SJCRH30 (cell line): Measurements from ENCODE around the gene HERPUD1. TPM values are rescaled to one million over a fixed set of nuclear protein-coding genes. Genes with fewer than 3 reads are reported as not detected.
A peak's percentile ranks its signal among the peaks of the same experiment; 100 is the strongest.
"Not testable (repeated sequence)": the region's sequence is repeated elsewhere in the genome, so short reads cannot be mapped to it uniquely, and the experiment has no call there.

ENCODE experiments used
- DNase-seq, 2 experiments: peaks; one replicate each; pipeline ENCODE4 v3.0.0-alpha.2; 2015 to 2020
- H3K27ac ChIP-seq: fragments of 250-450 bp; sonication (Bioruptor Pico); 2 replicates; pipeline ENCODE4 v1.5.1; 2020; ENCODE audit warnings: mild to moderate bottlenecking, moderate library complexity
- H3K27me3 ChIP-seq: fragments of 250-450 bp; sonication (Bioruptor Pico); 2 replicates; pipeline ENCODE4 v1.5.1; 2020; ENCODE audit warnings: mild to moderate bottlenecking, moderate library complexity
- H3K36me3 ChIP-seq: fragments of 250-450 bp; sonication (Bioruptor Pico); 2 replicates; pipeline ENCODE4 v1.5.1; 2020; ENCODE audit warnings: mild to moderate bottlenecking, moderate library complexity
- H3K4me1 ChIP-seq: fragments of 250-450 bp; sonication (Bioruptor Pico); 2 replicates; pipeline ENCODE4 v1.5.1; 2020; ENCODE audit warnings: mild to moderate bottlenecking, moderate library complexity
- H3K4me3 ChIP-seq: fragments of 250-450 bp; sonication (Bioruptor Pico); 2 replicates; pipeline ENCODE4 v1.5.1; 2020; ENCODE audit warnings: mild to moderate bottlenecking, moderate library complexity
- H3K9me3 ChIP-seq: fragments of 250-450 bp; sonication (Bioruptor Pico); replicated peaks from 2 replicates; pipeline ENCODE4 v1.5.1; 2020; ENCODE audit warnings: mild to moderate bottlenecking, moderate library complexity
- total RNA-seq: library from RNA; depleted of rRNA; stranded (reverse); fragments of >200 nt; shearing (Covaris generic); gene quantifications from 2 replicates; pipeline ENCODE4 v1.2.3, GENCODE V29; 2014

Gene HERPUD1
- total RNA-seq, 1 experiment from 2014 or later: 103 TPM

DNA sequence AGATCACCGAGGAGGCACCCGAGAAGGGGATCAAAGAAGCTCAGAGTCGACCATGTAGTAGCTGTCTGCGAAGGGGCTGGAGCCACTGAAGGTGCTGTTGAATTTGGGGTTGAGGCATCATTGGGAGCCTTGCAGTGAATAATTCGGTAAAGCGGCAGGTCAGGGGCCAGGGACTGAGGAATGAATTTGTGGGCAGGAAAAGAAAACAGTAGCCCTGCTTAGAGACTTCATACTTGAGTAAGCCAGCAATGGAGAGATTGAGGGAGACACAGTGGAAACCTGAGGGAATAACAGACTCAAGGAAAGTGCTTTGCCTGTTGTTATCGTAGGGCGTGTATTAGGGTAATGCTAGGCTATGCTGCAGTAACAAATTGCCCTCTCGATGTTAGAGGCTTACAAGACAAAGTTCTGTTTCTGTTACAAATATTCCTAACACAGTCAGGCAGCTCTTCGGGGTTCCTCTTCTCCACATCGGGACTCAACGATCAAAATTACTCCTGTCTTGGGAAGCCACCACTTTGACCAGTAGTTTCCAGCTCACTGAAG lies 13.4 kb upstream of the HERPUD1 start:
- Histone ChIP-seq H3K27me3 (no peaks in the 10 kb centered on the region), H3K4me3 (no peak overlapping the region), H3K36me3 (no peaks in the 10 kb centered on the region), H3K27ac (no peak overlapping the region), H3K9me3 (0 out of 2 replicates have a peak, but pooled peaks cover 4% of the 10 kb centered on the region), H3K4me1 (peaks cover 5% of the 10 kb centered on the region; the same call in 1 of the 2 replicates)
- no peak for DNase-seq

DNA sequence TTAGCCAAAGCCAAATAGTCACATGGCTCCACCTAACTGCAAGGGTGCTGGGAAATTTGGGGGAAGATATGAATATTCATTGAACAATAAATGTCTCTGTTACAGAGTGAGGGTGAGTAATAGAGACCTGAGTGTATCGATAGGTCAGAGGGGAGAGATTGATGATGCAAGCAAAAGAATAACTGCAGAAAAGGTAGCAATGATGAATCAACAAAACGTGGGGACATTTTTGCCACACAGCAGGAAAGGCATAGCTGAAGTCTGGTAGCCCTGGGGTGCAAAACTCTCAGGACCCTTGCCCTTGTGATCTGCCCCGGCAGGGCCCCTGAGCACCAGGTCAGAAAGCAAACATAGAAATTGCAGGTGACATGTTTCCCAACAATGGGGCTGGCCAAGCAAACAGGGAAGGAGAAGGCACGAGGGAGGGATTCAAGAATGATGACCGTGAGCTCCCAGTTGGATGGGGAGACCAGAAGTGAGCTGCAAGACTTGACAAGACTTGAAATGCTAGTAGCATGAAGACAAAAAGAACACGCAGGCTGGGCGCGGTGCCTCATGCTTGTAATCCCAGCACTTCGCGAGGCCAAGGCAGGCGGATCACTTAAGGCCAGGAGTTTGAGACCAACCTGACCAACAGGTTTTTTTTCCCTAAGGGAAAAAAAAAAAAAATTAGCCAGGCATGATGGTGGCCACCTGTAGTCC lies 12.7 kb upstream of the HERPUD1 start:
- Histone ChIP-seq H3K4me3 (no peak overlapping the region), H3K36me3 (no peaks in the 10 kb centered on the region), H3K4me1 (peaks cover 4% of the 10 kb centered on the region; the same call in 1 of the 2 replicates), H3K27me3 (no peaks in the 10 kb centered on the region), H3K9me3 (0 out of 2 replicates have a peak, but pooled peaks cover 4% of the 10 kb centered on the region), H3K27ac (no peak overlapping the region)
- no peak for DNase-seq

DNA sequence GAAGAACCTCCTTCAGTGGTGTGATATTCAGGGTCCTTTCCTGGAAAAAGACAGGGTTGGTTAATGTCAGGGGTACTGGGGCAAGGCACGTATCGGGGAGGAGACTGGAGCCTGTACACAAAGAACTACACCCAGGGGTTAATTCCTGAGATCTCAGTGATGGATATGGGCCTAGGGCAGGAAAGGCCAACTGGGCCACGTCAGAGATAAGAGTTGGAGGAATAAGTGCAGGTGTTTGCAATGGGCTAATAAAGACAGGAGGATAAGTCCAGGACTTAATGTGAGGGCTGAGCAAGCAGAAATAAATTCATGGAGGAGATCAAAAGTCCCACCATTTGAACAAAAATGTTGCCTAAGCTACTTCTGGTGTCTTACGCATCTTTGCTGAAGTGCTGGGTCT lies 10.4 kb upstream of the HERPUD1 start:
- H3K36me3 ChIP-seq: no peaks in the 10 kb centered on the region
- H3K27ac ChIP-seq: no peak overlapping the region
- H3K27me3 ChIP-seq: no peaks in the 10 kb centered on the region
- no peak for DNase-seq
- H3K9me3 ChIP-seq: 0 out of 2 replicates have a peak, but pooled peaks cover 4% of the 10 kb centered on the region
- H3K4me3 ChIP-seq: no peak overlapping the region
- H3K4me1 ChIP-seq: no peaks in the 10 kb centered on the region

- Histone ChIP-seq H3K4me1 (no peaks in the 10 kb centered on the region), H3K36me3 (no peaks in the 10 kb centered on the region), H3K27ac (no peak overlapping the region), H3K27me3 (no peaks in the 10 kb centered on the region), H3K4me3 (no peak overlapping the region), H3K9me3 (no peaks in the 10 kb centered on the region)
- DNase-seq: no peak
Observed at GRCh38 chr16:56923481-56924091, 8.4 kb upstream of the HERPUD1 start.

DNA sequence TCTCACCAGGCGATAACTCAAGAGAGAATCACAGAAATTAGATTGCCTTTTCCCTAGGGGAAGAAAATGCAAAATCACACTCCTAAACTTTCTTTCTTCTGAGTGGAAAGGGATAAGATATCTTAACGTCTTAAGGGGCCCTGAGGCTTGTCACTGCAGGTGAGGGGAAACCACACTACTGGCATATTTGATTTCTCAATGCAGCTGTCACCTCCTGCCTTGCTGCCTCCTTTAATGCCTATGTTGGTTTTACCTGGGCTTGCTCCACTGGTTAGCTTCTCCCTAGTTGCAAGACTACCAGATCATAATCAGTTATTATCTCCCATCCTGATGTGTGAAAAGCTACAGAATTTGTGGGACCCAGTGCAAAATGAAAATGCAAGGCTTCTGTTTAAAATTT lies 4.5 kb upstream of the HERPUD1 start:
- Histone ChIP-seq H3K4me3 (no peak overlapping the region), H3K27me3 (no peaks in the 10 kb centered on the region), H3K9me3 (no peaks in the 10 kb centered on the region), H3K27ac (no peak overlapping the region), H3K36me3 (no peaks in the 10 kb centered on the region), H3K4me1 (peaks cover 10% of the 10 kb centered on the region)
- no peak for DNase-seq

GRCh38 chr16:56929639-56930038 lies 2.3 kb upstream of the HERPUD1 start:
- no peak overlapping the region for H3K27ac ChIP-seq
- DNase-seq: no peak
- H3K9me3 ChIP-seq: no peaks in the 10 kb centered on the region
- no peaks in the 10 kb centered on the region for H3K27me3 ChIP-seq
- H3K36me3 ChIP-seq: peaks cover 5% of the 10 kb centered on the region
- peaks cover 21% of the 10 kb centered on the region for H3K4me1 ChIP-seq
- no peak overlapping the region for H3K4me3 ChIP-seq

- Histone ChIP-seq H3K4me1 (peaks cover 26% of the 10 kb centered on the region), H3K27ac (peak overlapping the region; percentile 96), H3K9me3 (no peaks in the 10 kb centered on the region)
Observed at GRCh38 chr16:56930486-56931270, 1.3 kb upstream of the HERPUD1 start.

GRCh38 chr16:56931271-56931891 lies 561 bp upstream of the HERPUD1 start:
- Histone ChIP-seq H3K4me3 (peak overlapping the region; percentile 86), H3K36me3 (peaks cover 22% of the 10 kb centered on the region), H3K27ac (peak overlapping the region; percentile 96), H3K27me3 (no peaks in the 10 kb centered on the region), H3K9me3 (no peaks in the 10 kb centered on the region), H3K4me1 (peaks cover 30% of the 10 kb centered on the region)
- DNase-seq: peak in 1 of 2 experiments; percentile 82

More at GRCh38 chr16:56930486-56931270, 1.3 kb upstream of the HERPUD1 start:
- no peaks in the 10 kb centered on the region for H3K27me3 ChIP-seq
- H3K36me3 ChIP-seq: peaks cover 15% of the 10 kb centered on the region
- peak in 1 of 2 experiments; percentile 71 for DNase-seq
- peak overlapping the region; percentile 86 for H3K4me3 ChIP-seq

- Histone ChIP-seq H3K4me1 (peaks cover 45% of the 10 kb centered on the region), H3K4me3 (peak overlapping the region; percentile 86), H3K27me3 (no peaks in the 10 kb centered on the region), H3K36me3 (peaks cover 37% of the 10 kb centered on the region), H3K27ac (peak overlapping the region; percentile 96), H3K9me3 (no peaks in the 10 kb centered on the region)
- DNase-seq: peak; percentile 67 to 75
Observed at GRCh38 chr16:56932721-56933619, 1.0 kb downstream of the HERPUD1 start.

DNA sequence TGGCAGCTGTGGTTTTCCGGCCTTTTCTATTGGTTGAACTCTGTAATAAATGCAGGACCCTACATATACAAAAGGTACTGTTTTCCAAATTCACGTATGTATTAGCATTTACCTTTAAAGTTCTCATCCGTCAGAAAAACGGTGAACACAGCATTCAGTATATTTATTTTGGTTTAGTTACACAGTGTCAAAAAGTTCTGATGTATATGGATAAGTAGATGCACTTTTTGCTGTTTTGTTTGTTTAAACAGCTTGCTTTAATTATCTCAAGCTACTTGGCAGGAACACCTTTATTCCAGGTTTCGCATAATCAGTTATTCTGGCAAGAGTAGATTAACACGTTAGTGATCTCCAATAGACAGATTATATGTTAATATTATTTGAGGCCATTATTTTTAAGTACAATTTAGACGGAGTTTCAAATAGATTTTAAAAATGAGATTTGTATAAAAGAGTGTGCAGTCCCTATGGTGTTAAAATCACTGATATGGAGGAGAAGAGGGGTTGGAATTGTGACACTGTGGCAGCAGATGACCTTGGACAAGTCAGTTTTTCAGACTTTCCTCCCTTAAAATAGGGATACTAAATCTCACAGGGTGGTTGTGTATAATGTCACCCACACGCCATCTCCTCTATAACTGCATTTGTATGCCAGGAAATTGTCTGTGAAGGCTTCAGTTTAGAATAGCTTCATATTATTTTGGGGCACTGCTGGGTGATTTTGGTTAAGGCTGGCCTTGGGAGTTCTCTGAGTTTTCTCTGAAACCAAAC lies 2.1 kb downstream of the HERPUD1 start:
- H3K27me3 ChIP-seq: no peaks in the 10 kb centered on the region
- H3K36me3 ChIP-seq: peaks cover 47% of the 10 kb centered on the region
- H3K4me3 ChIP-seq: peak overlapping the region; percentile 86
- DNase-seq: no peak
- no peaks in the 10 kb centered on the region for H3K9me3 ChIP-seq
- peaks cover 45% of the 10 kb centered on the region for H3K4me1 ChIP-seq
- no peak overlapping the region for H3K27ac ChIP-seq

GRCh38 chr16:56934599-56935145 lies 2.7 kb downstream of the HERPUD1 start:
- H3K9me3 ChIP-seq, DNase-seq, H3K27me3 ChIP-seq, H3K27ac ChIP-seq, H3K4me3 ChIP-seq: not testable (repeated sequence)
- Histone ChIP-seq H3K4me1 (peaks cover 45% of the 10 kb centered on the region), H3K36me3 (peaks cover 54% of the 10 kb centered on the region)

- Histone ChIP-seq H3K36me3 (peaks cover 59% of the 10 kb centered on the region), H3K4me3 (no peak overlapping the region), H3K27me3 (no peaks in the 10 kb centered on the region), H3K4me1 (peaks cover 45% of the 10 kb centered on the region), H3K9me3 (no peaks in the 10 kb centered on the region), H3K27ac (no peak overlapping the region)
- no peak for DNase-seq
Observed at GRCh38 chr16:56935201-56935600, 3.3 kb downstream of the HERPUD1 start.

DNA sequence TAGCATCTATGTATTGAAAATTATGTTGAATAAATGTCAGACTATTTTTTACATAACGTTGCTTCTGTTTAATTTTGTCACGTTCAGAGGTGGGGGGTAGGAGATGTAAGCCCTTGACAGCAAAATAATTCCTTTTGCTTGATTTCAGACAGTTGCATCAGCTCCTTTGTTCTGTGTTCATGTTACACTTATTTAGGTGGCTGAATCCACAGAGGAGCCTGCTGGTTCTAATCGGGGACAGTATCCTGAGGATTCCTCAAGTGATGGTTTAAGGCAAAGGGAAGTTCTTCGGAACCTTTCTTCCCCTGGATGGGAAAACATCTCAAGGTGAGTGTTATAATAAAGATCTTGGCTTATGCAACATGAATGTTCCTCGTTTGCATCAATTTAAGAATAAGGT lies 4.5 kb downstream of the HERPUD1 start:
- Histone ChIP-seq H3K4me3 (peak overlapping the region; percentile 8; the same call in 1 of the 2 replicates), H3K36me3 (peaks cover 72% of the 10 kb centered on the region), H3K27me3 (no peaks in the 10 kb centered on the region), H3K27ac (peak overlapping the region; percentile 75), H3K4me1 (peaks cover 35% of the 10 kb centered on the region), H3K9me3 (no peaks in the 10 kb centered on the region)
- DNase-seq: peak in 1 of 2 experiments; percentile 59
